ENCODE measurements around the gene MYO7B.

GRCh38 chr2:127567351-127567854 lies 31.9 kb downstream of the MYO7B start:
- TF ChIP-seq CTCF (IDR thresholded peaks at IDR 0.05; ENCODE audit: insufficient read depth, low read length) (no peak), GABPA (IDR thresholded peaks at IDR 0.05; ENCODE audit: low read depth) (no peak), POLR2AphosphoS5 (IDR thresholded peaks at IDR 0.05; ENCODE audit: low read depth) (no peak)
